ENCODE data around the gene CDH4. TPM values are rescaled to one million over a fixed set of nuclear protein-coding genes. Genes with fewer than 3 reads are reported as not detected.

The CDH4 gene
- total RNA-seq, 4 donors from 2014 or later, result 0.13 to 0.38 (median 0.21) TPM; not detected in 1

DNA sequence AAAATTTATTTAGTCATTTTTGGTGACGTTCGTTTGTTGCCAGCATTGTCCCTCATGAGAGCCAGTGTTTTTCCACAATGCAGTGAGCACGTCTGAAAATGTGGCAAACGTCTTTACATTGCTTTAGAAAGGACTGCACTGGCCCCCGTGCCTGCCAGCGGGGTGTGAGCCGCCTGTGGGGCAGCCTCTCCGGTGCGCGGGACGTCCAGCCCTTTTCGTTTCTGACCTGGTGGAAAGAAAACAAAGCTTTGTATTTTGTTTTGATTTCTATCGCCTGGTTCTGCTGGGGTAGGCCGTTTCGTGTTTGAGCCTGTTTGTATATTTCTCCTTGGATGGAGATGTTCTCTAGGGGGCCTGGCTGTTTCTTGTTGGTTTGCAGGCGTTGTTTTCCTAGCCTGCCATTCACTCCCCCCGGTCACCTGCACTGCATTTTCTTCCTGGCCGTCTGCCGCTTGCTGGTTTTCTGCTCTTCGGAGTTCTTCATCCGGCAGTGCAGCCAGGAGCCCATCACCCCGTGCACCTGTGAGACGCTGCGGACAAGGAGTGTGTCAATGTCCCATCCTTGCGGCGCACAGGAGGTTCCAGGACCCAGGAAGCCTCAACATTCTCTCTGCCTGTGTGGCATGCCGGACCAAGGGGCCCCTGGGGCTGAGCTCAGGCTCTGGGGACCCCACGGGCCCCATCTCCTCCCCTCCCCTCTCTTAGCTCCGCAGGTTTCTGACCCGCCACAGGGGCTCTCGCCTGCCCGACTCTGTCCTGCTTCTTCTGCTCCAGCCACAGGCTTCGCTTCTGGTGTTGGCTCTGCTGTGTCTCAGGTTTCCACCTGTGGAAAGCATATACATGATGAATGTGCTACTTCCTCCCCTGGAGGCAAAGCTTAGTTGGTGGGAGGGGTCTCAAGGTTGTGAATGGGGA is 100.5 kb downstream of the CDH4 start:
- peaks cover 0 to 45% (median 0%) of the 10 kb centered on the region in 4 donors for H3K27me3 ChIP-seq
- intact Hi-C loops (cut with DNase I), result no loop called here
- WGBS, 2 donors, result 15 to 22% methylated on average over 24 to 30 of the region's 33 CpGs
- H3K4me1 ChIP-seq, result no peaks in the 10 kb centered on the region
- TF ChIP-seq, protein P1, sequence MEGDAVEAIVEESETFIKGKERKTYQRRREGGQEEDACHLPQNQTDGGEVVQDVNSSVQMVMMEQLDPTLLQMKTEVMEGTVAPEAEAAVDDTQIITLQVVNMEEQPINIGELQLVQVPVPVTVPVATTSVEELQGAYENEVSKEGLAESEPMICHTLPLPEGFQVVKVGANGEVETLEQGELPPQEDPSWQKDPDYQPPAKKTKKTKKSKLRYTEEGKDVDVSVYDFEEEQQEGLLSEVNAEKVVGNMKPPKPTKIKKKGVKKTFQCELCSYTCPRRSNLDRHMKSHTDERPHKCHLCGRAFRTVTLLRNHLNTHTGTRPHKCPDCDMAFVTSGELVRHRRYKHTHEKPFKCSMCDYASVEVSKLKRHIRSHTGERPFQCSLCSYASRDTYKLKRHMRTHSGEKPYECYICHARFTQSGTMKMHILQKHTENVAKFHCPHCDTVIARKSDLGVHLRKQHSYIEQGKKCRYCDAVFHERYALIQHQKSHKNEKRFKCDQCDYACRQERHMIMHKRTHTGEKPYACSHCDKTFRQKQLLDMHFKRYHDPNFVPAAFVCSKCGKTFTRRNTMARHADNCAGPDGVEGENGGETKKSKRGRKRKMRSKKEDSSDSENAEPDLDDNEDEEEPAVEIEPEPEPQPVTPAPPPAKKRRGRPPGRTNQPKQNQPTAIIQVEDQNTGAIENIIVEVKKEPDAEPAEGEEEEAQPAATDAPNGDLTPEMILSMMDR (IDR thresholded peaks at IDR 0.05), result no peak
- no peak for TF ChIP-seq POLR2A (IDR thresholded peaks at IDR 0.05)
- H3K4me3 ChIP-seq, result no peak overlapping the region
- no peaks in the 10 kb centered on the region for H3K9me3 ChIP-seq
- DNase-seq, result no peak
- no peak overlapping the region for H3K27ac ChIP-seq
- H3K36me3 ChIP-seq, result no peaks in the 10 kb centered on the region

DNA sequence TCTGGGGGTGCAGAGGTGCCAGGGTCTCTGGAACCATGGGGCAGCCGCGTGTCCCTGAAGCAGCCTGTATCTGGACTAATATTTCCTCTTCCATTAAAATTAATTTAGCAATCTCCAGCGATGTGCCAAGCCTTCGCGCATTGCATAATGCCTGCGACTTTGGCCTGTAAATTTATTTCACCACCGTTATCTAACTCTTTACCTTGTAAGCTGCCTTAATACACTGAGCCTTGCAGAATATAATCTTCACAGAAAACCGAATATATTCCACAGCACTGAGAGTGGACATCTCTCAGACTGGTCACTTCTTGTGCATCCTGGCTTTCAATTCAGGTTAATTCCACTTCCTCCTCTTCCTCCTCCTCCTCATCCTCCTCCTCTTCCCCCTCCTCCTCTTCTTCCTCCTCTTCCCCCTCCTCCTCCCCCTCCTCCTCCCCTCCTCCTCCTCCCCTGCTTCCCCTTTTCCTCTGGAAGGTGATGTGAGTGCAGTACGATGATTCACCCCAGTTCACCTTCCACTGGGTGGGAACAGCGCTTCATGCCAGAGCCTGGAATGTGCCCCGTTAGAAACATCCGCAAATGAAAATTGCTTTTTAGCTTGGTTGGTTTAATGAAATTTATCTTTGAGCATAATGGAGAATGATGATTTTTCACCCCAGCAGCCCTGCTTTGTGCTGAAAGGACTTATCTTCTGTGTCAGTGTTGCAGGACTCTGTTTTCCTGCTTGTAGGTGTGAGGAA is 101.4 kb downstream of the CDH4 start:
- Histone ChIP-seq H3K4me3 (no peak overlapping the region), H3K27ac (no peak overlapping the region), H3K36me3 (no peaks in the 10 kb centered on the region), H3K9me3 (no peaks in the 10 kb centered on the region), H3K4me1 (no peaks in the 10 kb centered on the region), H3K27me3 (peaks cover 0 to 47% (median 0%) of the 10 kb centered on the region in 4 donors)
- TF ChIP-seq, protein P1 (IDR thresholded peaks at IDR 0.05), result no peak
- TF ChIP-seq POLR2A (IDR thresholded peaks at IDR 0.05), result no peak
- 54 to 63% methylated on average over 10 to 12 of the region's 12 CpGs for WGBS, 2 donors
- no peak for DNase-seq
- intact Hi-C loops (cut with DNase I), result no loop called here

DNA sequence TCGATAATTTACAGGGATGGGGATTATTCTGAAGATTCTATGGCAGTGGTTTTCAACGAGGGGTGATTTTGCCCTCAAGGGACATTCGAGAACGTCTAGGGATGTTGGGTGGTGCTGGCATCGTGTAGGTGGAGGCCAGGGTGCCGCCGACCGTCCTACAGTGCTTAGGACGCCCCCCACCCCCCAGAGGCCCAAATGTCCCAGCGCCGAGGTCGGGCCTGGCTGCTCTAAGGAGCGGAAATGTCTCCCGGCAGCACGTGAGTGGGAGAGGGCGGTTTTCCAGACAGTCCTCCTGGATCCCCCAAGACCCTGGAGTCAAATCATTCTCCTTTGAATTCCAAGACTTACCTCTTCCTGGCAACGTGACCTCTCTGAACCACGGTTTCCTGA is 101.9 kb downstream of the CDH4 start:
- 69 to 73% methylated on average over 8 to 13 of the region's 18 CpGs for WGBS, 2 donors
- no peaks in the 10 kb centered on the region for H3K36me3 ChIP-seq
- H3K9me3 ChIP-seq, result no peaks in the 10 kb centered on the region
- H3K27me3 ChIP-seq, result peaks cover 0 to 44% (median 0%) of the 10 kb centered on the region in 4 donors
- H3K4me3 ChIP-seq, result no peak overlapping the region
- H3K4me1 ChIP-seq, result no peaks in the 10 kb centered on the region
- no peak overlapping the region for H3K27ac ChIP-seq
- intact Hi-C loops (cut with DNase I), result no loop called here
- TF ChIP-seq, protein P1 (IDR thresholded peaks at IDR 0.05), result no peak
- TF ChIP-seq POLR2A (IDR thresholded peaks at IDR 0.05), result no peak
- DNase-seq, result no peak

DNA sequence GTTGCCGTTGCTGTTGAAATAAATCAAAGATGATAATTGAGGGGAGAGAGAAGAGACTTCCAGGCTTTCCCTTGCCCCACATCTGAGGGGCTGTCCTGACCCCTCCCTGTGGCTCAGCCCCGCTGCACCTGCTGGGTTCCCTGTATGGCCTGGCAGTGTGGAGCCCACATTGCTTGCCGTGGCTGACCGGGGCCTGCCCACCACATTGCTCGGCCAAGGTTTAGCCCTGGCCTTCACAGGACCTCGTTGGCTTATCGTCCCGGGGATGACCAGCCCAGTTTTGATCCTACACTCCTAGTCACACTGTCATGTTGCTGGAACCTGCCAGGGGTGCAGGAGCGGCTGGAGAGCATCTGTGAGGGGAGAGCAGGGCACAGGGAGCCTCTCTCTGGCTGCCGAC is 102.4 kb downstream of the CDH4 start:
- no peak for DNase-seq
- intact Hi-C loops (cut with DNase I), result no loop called here
- no peak for TF ChIP-seq POLR2A (IDR thresholded peaks at IDR 0.05)
- TF ChIP-seq, protein P1 (IDR thresholded peaks at IDR 0.05), result no peak
- no peak overlapping the region for H3K4me3 ChIP-seq
- H3K9me3 ChIP-seq, result no peaks in the 10 kb centered on the region
- H3K27ac ChIP-seq, result no peak overlapping the region
- peaks cover 0 to 39% (median 0%) of the 10 kb centered on the region in 4 donors for H3K27me3 ChIP-seq
- no peaks in the 10 kb centered on the region for H3K4me1 ChIP-seq
- 74 to 80% methylated on average over 2 to 7 of the region's 10 CpGs for WGBS, 2 donors
- no peaks in the 10 kb centered on the region for H3K36me3 ChIP-seq
